Endothelial cell of umbilical vein (primary cell): ENCODE measurements around the gene PYROXD2. TPM values are rescaled to one million over a fixed set of nuclear protein-coding genes. Genes with fewer than 3 reads are reported as not detected.

ENCODE experiments used
- BruUV-seq: library from RNA; stranded (reverse); fragments of 400-500 nt; replicated peaks from 2 replicates; lab custom pipeline; 2021; lab: Mats Ljungman, UMichigan
- CTCF ChIA-PET: fragments of 300-600, 350-600 bp; sonication (Branson Sonifier 250); formaldehyde crosslinking; loops from one replicate; lab custom pipeline; 2021; ENCODE audit warnings: antibody characterized with exemption, inconsistent platforms; lab: Charles Lee
- POLR2A ChIA-PET: fragments of 300-600, 350-600 bp; sonication (Branson Sonifier 250); formaldehyde crosslinking; loops from one replicate; lab custom pipeline; 2021; ENCODE audit warnings: antibody characterized with exemption, inconsistent platforms; lab: Charles Lee
- DNase-seq: peaks from one replicate; pipeline ENCODE4 v3.0.0-alpha.2; 2011; ENCODE audit warnings: low read depth, low spot score
- FAIRE-seq: peaks from 2 replicates; lab custom pipeline; 2011; peaks lifted over from hg19 to GRCh38; lab: Jason Lieb, UNC
- H2AFZ ChIP-seq: 2 replicates; pipeline ENCODE4 v1.6.0; 2012; ENCODE audit warnings: low read depth, low read length, control low read depth, inconsistent platforms
- H3K27ac ChIP-seq: 2 replicates; pipeline ENCODE4 v1.5.1; 2011; ENCODE audit warnings: low read depth, mild to moderate bottlenecking, control low read depth, low read length, moderate library complexity; ENCODE audit not compliant: insufficient read depth
- H3K27me3 ChIP-seq, 2 experiments: 2 replicates each; pipeline versions ENCODE4 v1.6.0 to v1.6.1; 2011; ENCODE audit warnings: low read length in 2 of 2, mixed read lengths in 1 of 2; ENCODE audit not compliant: control insufficient read depth in 2 of 2, insufficient read depth in 2 of 2
- H3K36me3 ChIP-seq, 2 experiments: 2 replicates in 1 of 2; 3 replicates in 1 of 2; pipeline ENCODE4 v1.5.1; 2011; ENCODE audit warnings: low read length in 2 of 2, mild to moderate bottlenecking in 1 of 2, moderate library complexity in 1 of 2; ENCODE audit not compliant: control insufficient read depth in 2 of 2, insufficient read depth in 2 of 2; ENCODE audit errors: extremely low read depth in 1 of 2
- H3K4me1 ChIP-seq: 3 replicates; pipeline ENCODE4 v1.5.1; 2011; ENCODE audit warnings: mild to moderate bottlenecking, low read length; ENCODE audit not compliant: control insufficient read depth, insufficient read depth; ENCODE audit errors: extremely low read depth
- H3K4me2 ChIP-seq: 2 replicates; pipeline ENCODE4 v1.6.1; 2011; ENCODE audit warnings: low read length, control low read depth, mixed read lengths; ENCODE audit not compliant: insufficient read depth
- H3K4me3 ChIP-seq, 3 experiments: fragments of 200-600 bp in 1 of 3; sonication (generic), shearing (Covaris generic) in 1 of 3; replicated peaks in 1 of 3; 2 replicates each; pipeline ENCODE4 v1.5.1; 2011 to 2016; ENCODE audit warnings: control low read depth in 3 of 3, low read length in 3 of 3, mild to moderate bottlenecking in 2 of 3, inconsistent platforms in 1 of 3, low read depth in 1 of 3, moderate library complexity in 1 of 3; ENCODE audit not compliant: insufficient read depth in 1 of 3
- H3K79me2 ChIP-seq: 2 replicates; pipeline ENCODE4 v1.6.0; 2012; ENCODE audit warnings: low read length, inconsistent platforms; ENCODE audit not compliant: control insufficient read depth, insufficient read depth
- H3K9ac ChIP-seq: replicated peaks from 2 replicates; pipeline ENCODE3; 2011; ENCODE audit warnings: low read length, control low read depth; ENCODE audit not compliant: insufficient read depth; ENCODE audit errors: extremely low read depth
- H3K9me1 ChIP-seq: replicated peaks from 3 replicates; pipeline ENCODE4 v1.6.0; 2011; ENCODE audit warnings: mild to moderate bottlenecking, low read length; ENCODE audit not compliant: control insufficient read depth, insufficient read depth; ENCODE audit errors: extremely low read depth
- H3K9me3 ChIP-seq: replicated peaks from 2 replicates; pipeline ENCODE4 v1.5.1; 2012; ENCODE audit warnings: low read length, inconsistent platforms; ENCODE audit not compliant: control insufficient read depth, insufficient read depth
- H4K20me1 ChIP-seq: replicated peaks from 2 replicates; pipeline ENCODE3; 2011; ENCODE audit warnings: mild to moderate bottlenecking, low read length; ENCODE audit not compliant: control insufficient read depth, insufficient read depth; ENCODE audit errors: extremely low read depth
- CTCF ChIP-seq, 2 donors: IDR thresholded peaks; 1 replicate in 1 of 2; 2 replicates in 1 of 2; pipeline ENCODE4 v1.5.1; 2011; ENCODE audit warnings: low read length in 2 of 2, mild to moderate bottlenecking in 2 of 2, moderate library complexity in 2 of 2, control low read depth in 1 of 2, inconsistent platforms in 1 of 2, low read depth in 1 of 2; ENCODE audit not compliant: insufficient read depth in 1 of 2; ENCODE audit errors: extremely low read depth in 1 of 2
- EZH2 ChIP-seq: IDR thresholded peaks from 2 replicates; pipeline ENCODE4 v1.6.1; 2012; ENCODE audit warnings: borderline replicate concordance, low read depth, mild to moderate bottlenecking, moderate library complexity, low read length, inconsistent platforms; ENCODE audit not compliant: severe bottlenecking
- FOS ChIP-seq: IDR thresholded peaks from 2 replicates; pipeline ENCODE4 v1.6.1; 2011; ENCODE audit warnings: mild to moderate bottlenecking, low read length, moderate library complexity, borderline replicate concordance; ENCODE audit not compliant: insufficient read depth
- GATA2 ChIP-seq: IDR thresholded peaks from 2 replicates; pipeline ENCODE4 v1.7.0; 2011; ENCODE audit warnings: low read depth, mild to moderate bottlenecking, moderate library complexity, mixed read lengths, low read length; ENCODE audit not compliant: insufficient read length, insufficient read depth
- MAX ChIP-seq: IDR thresholded peaks from 2 replicates; pipeline ENCODE4 v1.6.1; 2011; ENCODE audit not compliant: insufficient read depth, insufficient read length
- MYC ChIP-seq: IDR thresholded peaks from one replicate; pipeline ENCODE4 v1.6.1; 2011; ENCODE audit warnings: mild to moderate bottlenecking, low read depth, low read length
- POLR2AphosphoS5 ChIP-seq: IDR thresholded peaks from 2 replicates; pipeline ENCODE4 v1.6.1; 2012; ENCODE audit warnings: low read depth, mild to moderate bottlenecking, control low read depth, low read length, moderate library complexity; ENCODE audit not compliant: insufficient read depth
- dilution Hi-C: fragments of 300-500 bp; cut with MboI; formaldehyde crosslinking; loops from one replicate; pipeline ENCODE4 v1.15.0; 2019; ENCODE audit warnings: low sequenced_read_pairs; ENCODE audit not compliant: extremely low pct_ligation_motif_present
- intact Hi-C: fragments of 100-400 bp; cut with micrococcal nuclease; formaldehyde crosslinking; loops from one replicate; pipeline ENCODE4 v1.10.0; 2022
- polyA plus RNA-seq, 4 experiments: library from polyadenylated mRNA; depleted of rRNA in 3 of 4; stranded (reverse) in 3 of 4; unstranded in 1 of 4; fragments of >200 nt; gene quantifications; 2 replicates each; pipeline versions ENCODE4 v1.2.1 to v1.2.3, GENCODE V29; 2011 to 2012; ENCODE audit warnings: missing spikeins in 1 of 4
- total RNA-seq: library from RNA; stranded (reverse); gene quantifications from 2 replicates; pipeline ENCODE4 v1.2.3, GENCODE V29; 2021

PYROXD2 gene
- total and polyA plus RNA-seq, 2 donors (not counting 3 experiments of a cell fraction or from before 2014, with no cell fraction given): 7.0 to 13.7 TPM

- DNase-seq (no peak), FAIRE-seq (no peak)
- Histone ChIP-seq H3K36me3 (peaks cover 21 to 44% of the 10 kb centered on the region in 2 experiments), H3K79me2 (no peaks in the 10 kb centered on the region), H3K27ac (no peak overlapping the region), H3K27me3 (no peaks in the 10 kb centered on the region), H3K4me1 (peaks cover 13% of the 10 kb centered on the region), H3K4me2 (no peak overlapping the region), H3K4me3 (no peak overlapping the region), H4K20me1 (no peaks in the 10 kb centered on the region), H3K9me3 (no peaks in the 10 kb centered on the region), H3K9ac (no peak overlapping the region), H2AFZ (no peak overlapping the region), H3K9me1 (no peaks in the 10 kb centered on the region)
- dilution Hi-C loops: no loop called here
- POLR2A ChIA-PET: no interaction called here
- no peak for TF ChIP-seq CTCF (IDR thresholded peaks at IDR 0.05; ENCODE audit: extremely low read depth in 1 of 2, insufficient read depth in 1 of 2, low read depth in 1 of 2, low read length in 2 of 2)
- no peak for TF ChIP-seq FOS
- TF ChIP-seq POLR2AphosphoS5: no peak
- TF ChIP-seq GATA2: no peak
- no peak for TF ChIP-seq MYC
- no peak for TF ChIP-seq EZH2
- TF ChIP-seq MAX: no peak
- intact Hi-C loops: no loop called here
- BruUV-seq: no TSS peak
- CTCF ChIA-PET: interaction anchor here (0.7 to 1.0 kb wide), 2 partner anchors 36 to 90 kb away, joined by 3 to 4 read pairs; no protein-coding TSS in a partner anchor
These were observed 16.0 kb upstream of the PYROXD2 start for GRCh38 chr10:98431016-98431415.
